GM19099 (cell line): ENCODE results near the gene SUCO.

Experiments
- POLR2A ChIP-seq: IDR thresholded peaks from 3 replicates; pipeline ENCODE4 v1.6.1; 2011; ENCODE audit warnings: low read depth; ENCODE audit not compliant: insufficient read length; ENCODE audit errors: extremely low read depth

The SUCO gene

GRCh38 chr1:172540635-172541034 is 7.7 kb downstream of the SUCO start:
- no peak for TF ChIP-seq POLR2A

GRCh38 chr1:172544481-172545104 is 11.6 kb downstream of the SUCO start:
- no peak for TF ChIP-seq POLR2A

GRCh38 chr1:172545396-172546004 is 12.6 kb downstream of the SUCO start:
- no peak for TF ChIP-seq POLR2A

GRCh38 chr1:172547071-172547470 is 14.1 kb downstream of the SUCO start:
- TF ChIP-seq POLR2A, result no peak

GRCh38 chr1:172549621-172550280 is 16.8 kb downstream of the SUCO start:
- TF ChIP-seq POLR2A, result no peak

- TF ChIP-seq POLR2A, result no peak
Measured at GRCh38 chr1:172551279-172551678, 18.3 kb downstream of the SUCO start.

GRCh38 chr1:172554915-172555314 is 22.0 kb downstream of the SUCO start:
- no peak for TF ChIP-seq POLR2A

GRCh38 chr1:172556461-172556860 is 23.5 kb downstream of the SUCO start:
- no peak for TF ChIP-seq POLR2A

- no peak for TF ChIP-seq POLR2A
Measured at GRCh38 chr1:172557270-172557669, 24.3 kb downstream of the SUCO start.

GRCh38 chr1:172559572-172560210 is 26.7 kb downstream of the SUCO start:
- no peak for TF ChIP-seq POLR2A

GRCh38 chr1:172561252-172561651 is 28.3 kb downstream of the SUCO start:
- no peak for TF ChIP-seq POLR2A

- no peak for TF ChIP-seq POLR2A
Measured at GRCh38 chr1:172566196-172566997, 33.4 kb downstream of the SUCO start.

GRCh38 chr1:172567720-172568119 is 34.8 kb downstream of the SUCO start:
- TF ChIP-seq POLR2A, result no peak

- TF ChIP-seq POLR2A, result no peak
Measured at GRCh38 chr1:172574080-172574479, 41.1 kb downstream of the SUCO start.

- TF ChIP-seq POLR2A, result no peak
Measured at GRCh38 chr1:172578586-172578985, 45.6 kb downstream of the SUCO start.
